HG03064 (cell line): ENCODE data around the gene CD6.

Experiments used
- ATAC-seq: cut with Tn5 transposase; IDR thresholded peaks from one replicate; pipeline ENCODE4 v1.9.1; 2021; ENCODE audit warnings: low read depth; ENCODE audit not compliant: unreplicated experiment

CD6 gene

GRCh38 chr11:60982184-60982583, 10.7 kb downstream of the CD6 start:
- no peak for ATAC-seq

GRCh38 chr11:60984149-60984548, 12.7 kb downstream of the CD6 start:
- ATAC-seq: no peak

GRCh38 chr11:60984636-60985035, 13.2 kb downstream of the CD6 start:
- no peak for ATAC-seq

- ATAC-seq: no peak
Measured at GRCh38 chr11:60985501-60985900, 14.0 kb downstream of the CD6 start.

- ATAC-seq: no peak
Measured at GRCh38 chr11:60985991-60986915, 14.8 kb downstream of the CD6 start.

- no peak for ATAC-seq
Measured at GRCh38 chr11:60987577-60988277, 16.2 kb downstream of the CD6 start.

- ATAC-seq: no peak
Measured at GRCh38 chr11:60988658-60989057, 17.2 kb downstream of the CD6 start.

GRCh38 chr11:60989093-60989650, 17.7 kb downstream of the CD6 start:
- ATAC-seq: no peak

GRCh38 chr11:60991457-60991856, 20.0 kb downstream of the CD6 start:
- ATAC-seq: no peak

GRCh38 chr11:60992842-60993409, 21.4 kb downstream of the CD6 start:
- no peak for ATAC-seq

GRCh38 chr11:60993615-60994014, 22.1 kb downstream of the CD6 start:
- no peak for ATAC-seq

- no peak for ATAC-seq
Measured at GRCh38 chr11:60994541-60995080, 23.1 kb downstream of the CD6 start.

- no peak for ATAC-seq
Measured at GRCh38 chr11:60995798-60996197, 24.3 kb downstream of the CD6 start.

GRCh38 chr11:60996381-60997138, 25.1 kb downstream of the CD6 start:
- ATAC-seq: no peak

GRCh38 chr11:61000426-61000825, 28.9 kb downstream of the CD6 start:
- no peak for ATAC-seq

GRCh38 chr11:61001931-61002330, 30.5 kb downstream of the CD6 start:
- ATAC-seq: no peak

- no peak for ATAC-seq
Measured at GRCh38 chr11:61002598-61002997, 31.1 kb downstream of the CD6 start.

- ATAC-seq: no peak
Measured at GRCh38 chr11:61004180-61004611, 32.7 kb downstream of the CD6 start.

- no peak for ATAC-seq
Measured at GRCh38 chr11:61004761-61005181, 33.3 kb downstream of the CD6 start.

GRCh38 chr11:61007383-61007955, 36.0 kb downstream of the CD6 start:
- ATAC-seq: no peak
